Amygdala (tissue), 56 donors: ENCODE data around the gene IFNL2.
A peak's percentile ranks its signal among the peaks of the same experiment; 100 is the strongest.

ENCODE experiments used
- DNase-seq, 56 donors: peaks; one replicate each; lab custom pipeline; 2025; lab: John Stamatoyannopoulos, UW

The IFNL2 gene

DNA sequence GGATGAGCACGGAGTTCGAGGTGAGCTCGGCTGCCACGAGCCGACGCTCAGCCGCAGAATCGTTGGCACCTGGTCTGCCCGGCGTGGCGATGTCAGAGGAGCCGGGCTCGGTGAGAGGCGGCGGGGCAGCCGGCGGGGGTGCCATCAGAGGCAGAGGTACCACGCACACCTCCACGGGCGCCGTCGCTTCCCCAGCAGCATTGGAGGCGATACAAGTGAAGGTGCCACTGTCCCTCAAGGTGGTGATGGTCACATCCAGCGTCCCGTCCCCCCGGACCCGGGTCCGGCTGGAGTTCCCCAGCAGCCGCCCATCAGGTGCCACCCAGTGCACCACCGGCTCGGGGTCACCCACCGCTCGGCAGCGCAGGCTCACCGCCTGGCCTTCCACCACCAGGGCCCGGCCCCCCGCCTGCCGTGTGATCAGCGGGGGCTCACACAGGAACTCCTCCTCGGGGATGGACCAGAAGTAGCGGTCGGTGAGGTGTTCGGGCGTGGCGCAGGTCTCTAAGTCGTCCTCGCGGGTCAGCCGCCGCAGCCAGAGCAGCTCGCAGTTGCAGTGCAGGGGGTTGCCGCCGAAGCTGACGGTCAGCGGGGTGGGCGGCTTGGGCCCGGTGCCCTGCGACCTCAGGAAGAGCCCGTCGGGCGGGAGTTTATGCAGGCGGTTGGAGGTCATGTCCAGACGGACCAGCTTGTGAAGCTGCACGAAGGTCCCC is 46.0 kb downstream of the IFNL2 start:
- DNase-seq, result no peak

DNA sequence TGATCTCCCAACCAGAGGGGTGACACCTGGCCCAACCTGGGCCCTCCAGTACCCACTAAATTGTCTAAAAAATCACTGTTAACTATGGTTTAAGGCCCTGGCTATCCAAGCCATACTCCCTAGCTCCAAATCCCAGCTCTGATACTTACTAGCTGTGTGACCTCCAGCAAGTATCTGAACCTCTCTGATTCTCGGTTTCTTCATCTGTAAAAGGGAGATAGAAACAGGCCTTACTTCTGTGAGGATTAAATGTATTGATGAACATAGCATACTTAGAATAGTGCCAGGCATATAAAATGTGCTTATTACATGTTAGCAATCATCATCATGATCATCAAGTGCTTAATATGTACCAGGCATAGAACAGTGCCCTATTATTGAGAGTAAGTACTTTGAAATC is 47.7 kb downstream of the IFNL2 start:
- DNase-seq, result no peak

- no peak for DNase-seq
Observed at GRCh38 chr19:39316627-39317321, 48.6 kb downstream of the IFNL2 start.

DNA sequence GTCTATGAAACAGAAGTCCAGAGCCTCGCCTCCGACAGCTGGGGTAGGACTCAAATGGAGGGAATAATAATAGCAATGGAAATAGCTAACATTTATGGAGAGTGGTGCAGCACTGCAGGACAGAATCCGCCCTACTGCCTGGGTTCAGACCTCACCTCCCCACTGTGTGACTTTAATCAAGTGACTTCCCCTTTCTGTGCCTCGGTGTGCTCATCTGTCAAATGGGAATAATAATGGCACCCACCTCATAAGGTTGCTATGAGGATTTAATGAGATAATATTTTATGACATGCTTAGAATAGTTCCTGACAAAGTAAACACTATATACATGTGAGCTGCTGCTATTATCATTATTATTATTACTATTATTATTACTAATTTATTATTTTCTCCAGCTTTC is 49.3 kb downstream of the IFNL2 start:
- no peak for DNase-seq

DNA sequence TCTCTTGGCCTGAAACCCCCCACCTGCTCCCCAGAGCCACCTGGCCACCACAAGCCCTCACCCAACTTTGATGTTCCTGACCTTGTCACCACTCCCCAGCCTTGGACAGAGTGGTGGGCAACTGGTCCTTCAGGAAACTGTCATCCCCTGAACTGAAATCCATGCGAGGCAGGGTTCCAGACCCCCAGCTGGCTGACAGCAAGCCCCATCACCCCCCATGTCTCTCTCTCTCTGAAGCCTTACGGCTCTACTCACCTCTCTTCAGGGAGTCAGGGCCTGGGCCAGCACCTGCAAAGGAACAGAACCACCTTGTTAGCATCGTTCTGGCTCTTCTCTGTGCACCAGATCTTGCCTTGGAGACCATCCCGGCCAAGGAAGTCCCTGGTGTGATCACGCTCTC is 49.9 kb downstream of the IFNL2 start:
- no peak for DNase-seq

DNA sequence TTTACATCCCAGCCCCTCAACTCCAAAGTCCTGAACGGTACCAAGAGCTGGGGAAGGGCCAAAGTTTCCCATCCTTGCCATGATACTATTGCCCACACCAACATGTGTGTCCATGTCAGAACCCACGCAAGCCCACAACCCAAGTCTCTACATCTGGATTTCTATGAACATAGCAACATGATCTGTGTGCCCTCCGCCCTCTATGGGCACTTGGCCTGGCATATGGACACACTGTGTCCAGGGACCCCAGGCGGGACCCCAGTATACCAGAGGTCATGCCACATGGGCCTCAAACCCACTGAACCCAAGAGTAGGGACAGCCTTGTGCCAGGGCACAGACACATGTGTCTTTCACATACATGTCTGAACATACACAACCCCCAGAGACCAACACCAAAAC is 50.5 kb downstream of the IFNL2 start:
- DNase-seq, result no peak

- peak in 1 of 56 donors; percentile 3 for DNase-seq
Observed at GRCh38 chr19:39319098-39319891, 51.1 kb downstream of the IFNL2 start.
